Urothelium cell line (cell line): ENCODE measurements around the gene CLDN14.
"Not testable (repeated sequence)": the region's sequence is repeated elsewhere in the genome, so short reads cannot be mapped to it uniquely, and the experiment has no call there.

Source experiments
- DNase-seq: peaks from one replicate; pipeline ENCODE4 v3.0.0; 2011; ENCODE audit warnings: low spot score, mixed read lengths
- FAIRE-seq: peaks from 2 replicates; lab custom pipeline; 2011; peaks lifted over from hg19 to GRCh38; lab: Jason Lieb, UNC

Gene CLDN14

GRCh38 chr21:36502365-36502764 lies 22.4 kb upstream of the CLDN14 start:
- DNase-seq = no peak
- FAIRE-seq = no peak

DNA sequence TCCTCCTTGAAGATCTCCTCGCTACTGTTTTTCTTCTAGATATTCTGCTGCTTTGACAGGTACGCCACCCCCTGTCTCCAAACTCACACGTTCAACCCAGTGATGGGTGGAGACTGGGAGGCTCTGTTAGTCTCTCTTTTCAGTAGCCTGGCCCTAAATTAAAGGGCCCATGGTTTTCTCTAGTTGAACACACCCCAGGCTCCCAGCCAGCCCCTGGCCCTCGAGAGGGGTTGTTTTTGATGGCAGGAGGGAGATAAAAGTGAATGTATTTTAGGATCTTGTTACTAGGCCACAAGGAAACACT lies 21.6 kb upstream of the CLDN14 start:
- FAIRE-seq = no peak
- DNase-seq = no peak

DNA sequence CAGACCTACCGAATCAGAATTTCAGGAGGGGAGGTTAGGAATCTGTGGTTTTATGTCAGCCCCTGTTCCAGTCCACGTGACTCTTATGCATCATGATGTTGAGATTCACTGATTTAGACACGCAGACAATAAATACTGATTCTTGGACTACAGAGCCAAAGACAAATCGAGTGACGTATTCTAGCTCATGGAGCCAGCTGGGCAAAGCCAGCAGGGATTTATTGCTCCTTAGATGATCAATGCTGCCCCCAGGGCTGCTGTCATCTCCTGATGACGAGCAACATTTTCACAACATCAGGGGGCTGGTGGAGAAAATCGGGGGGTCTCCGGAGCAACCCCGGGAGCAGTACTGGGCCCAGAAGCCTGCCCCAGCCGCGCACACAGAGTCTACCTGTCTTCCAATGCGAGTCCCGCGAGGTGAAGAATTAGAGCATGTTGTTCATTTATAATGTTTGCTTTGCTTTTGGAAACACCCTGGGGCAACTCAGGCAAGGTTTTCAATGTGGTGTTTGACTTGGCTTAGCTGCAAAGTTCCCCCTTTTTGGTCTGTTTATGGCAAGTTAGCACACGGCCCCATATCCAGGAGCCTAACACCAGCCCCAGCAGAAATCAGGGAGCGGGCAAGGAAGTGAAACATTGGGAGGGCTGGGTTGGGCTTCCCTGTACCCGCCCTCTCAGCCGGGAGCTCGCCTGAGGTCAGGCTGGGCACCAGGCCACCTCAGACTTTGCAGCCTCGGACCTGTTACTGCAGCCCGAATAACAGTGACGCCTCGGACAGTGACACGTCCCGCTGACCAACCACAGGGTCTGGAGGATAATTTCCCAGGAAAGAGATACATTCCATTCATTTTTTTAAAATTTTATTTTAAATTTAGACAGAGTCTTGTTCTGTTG lies 19.9 kb upstream of the CLDN14 start:
- DNase-seq = no peak

GRCh38 chr21:36494557-36494956 lies 14.6 kb upstream of the CLDN14 start:
- no peak for FAIRE-seq
- no peak for DNase-seq

More for the DNA sequence above, 19.9 kb upstream of the CLDN14 start:
- FAIRE-seq = no peak

GRCh38 chr21:36491209-36491910 lies 11.4 kb upstream of the CLDN14 start:
- DNase-seq (no peak), FAIRE-seq (no peak)

DNA sequence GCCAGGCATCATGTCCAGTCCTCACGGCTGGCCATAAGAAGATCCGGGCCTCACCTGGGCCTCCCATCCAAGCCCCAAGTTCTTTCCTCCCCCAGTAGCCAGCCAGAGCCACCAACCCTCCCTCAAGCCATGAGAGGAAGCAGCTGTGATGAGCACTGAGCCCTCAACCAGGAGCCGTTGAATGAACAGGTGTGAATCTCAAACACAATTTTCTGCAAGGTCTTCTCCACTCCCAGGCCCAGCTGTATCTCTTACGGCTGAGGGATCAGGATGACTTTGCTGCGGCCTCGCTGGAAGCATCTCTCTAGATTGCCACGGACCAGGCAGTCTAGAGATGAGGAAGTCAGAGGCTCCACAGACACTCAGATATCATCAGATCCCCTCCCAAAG lies 9.8 kb upstream of the CLDN14 start:
- FAIRE-seq (no peak), DNase-seq (no peak)

GRCh38 chr21:36489103-36489775 lies 9.3 kb upstream of the CLDN14 start:
- FAIRE-seq = no peak
- no peak for DNase-seq

DNA sequence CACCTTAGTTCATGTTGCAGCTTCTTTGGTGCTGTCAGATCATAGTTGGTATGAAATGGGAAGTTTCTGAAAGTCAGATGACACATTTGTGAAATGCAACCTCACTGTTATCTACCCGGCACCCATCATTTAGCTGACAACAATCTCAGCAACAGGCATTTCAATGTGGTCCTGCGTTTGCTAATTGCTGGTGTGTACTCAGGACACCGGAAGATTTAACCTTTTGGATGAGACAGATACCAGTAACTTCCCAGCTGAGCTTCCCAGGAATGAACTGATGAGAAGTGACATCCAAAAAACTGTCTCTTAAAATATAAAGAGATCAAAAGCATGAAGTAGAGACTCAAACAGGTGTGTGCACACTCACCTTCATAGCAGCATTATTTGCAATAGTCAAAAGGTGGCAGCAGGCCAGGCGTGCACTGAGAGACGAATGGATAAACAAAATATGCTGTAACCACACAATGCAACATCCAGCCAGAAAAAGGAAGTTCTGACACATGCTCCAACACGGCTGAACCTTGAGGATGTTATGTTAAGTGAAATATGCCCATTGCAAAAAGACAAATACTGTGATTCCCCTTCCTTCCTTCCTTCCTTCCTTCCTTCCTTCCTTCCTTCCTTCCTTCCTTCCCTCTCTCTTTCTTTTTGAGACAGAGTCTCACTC lies 7.9 kb upstream of the CLDN14 start:
- no peak for DNase-seq

GRCh38 chr21:36486246-36486645 lies 6.3 kb upstream of the CLDN14 start:
- FAIRE-seq (no peak), DNase-seq (no peak)

More for the DNA sequence above, 7.9 kb upstream of the CLDN14 start:
- no peak for FAIRE-seq

GRCh38 chr21:36485476-36485875 lies 5.6 kb upstream of the CLDN14 start:
- no peak for DNase-seq
- FAIRE-seq = no peak

DNA sequence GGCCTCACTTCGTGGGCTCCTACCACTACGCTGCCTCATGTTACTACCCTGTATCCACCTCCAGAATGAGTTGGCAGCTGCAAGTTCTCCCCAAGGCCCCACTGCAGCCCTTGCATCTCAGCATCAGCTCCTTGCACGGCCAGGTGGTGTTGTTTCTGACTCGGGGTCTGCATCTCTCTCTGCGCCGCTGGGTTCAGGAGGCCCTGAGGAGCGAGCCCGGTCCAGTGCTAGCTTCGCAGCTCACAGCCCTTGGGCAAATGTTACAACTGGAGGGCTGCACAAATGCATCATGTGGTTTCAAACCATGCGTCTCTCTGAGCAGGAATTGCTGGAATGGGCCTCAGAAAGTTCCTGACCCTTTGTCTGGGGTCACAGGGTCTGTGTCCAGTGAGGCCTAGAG lies 3.2 kb upstream of the CLDN14 start:
- DNase-seq (no peak), FAIRE-seq (no peak)

GRCh38 chr21:36482673-36483072 lies 2.8 kb upstream of the CLDN14 start:
- FAIRE-seq (no peak), DNase-seq (no peak)

GRCh38 chr21:36482181-36482580 lies 2.3 kb upstream of the CLDN14 start:
- FAIRE-seq = no peak
- DNase-seq = no peak

GRCh38 chr21:36481639-36482038 lies 1.7 kb upstream of the CLDN14 start:
- FAIRE-seq = no peak
- no peak for DNase-seq

- no peak for FAIRE-seq
Observed at GRCh38 chr21:36480618-36481017, 696 bp upstream of the CLDN14 start.

DNA sequence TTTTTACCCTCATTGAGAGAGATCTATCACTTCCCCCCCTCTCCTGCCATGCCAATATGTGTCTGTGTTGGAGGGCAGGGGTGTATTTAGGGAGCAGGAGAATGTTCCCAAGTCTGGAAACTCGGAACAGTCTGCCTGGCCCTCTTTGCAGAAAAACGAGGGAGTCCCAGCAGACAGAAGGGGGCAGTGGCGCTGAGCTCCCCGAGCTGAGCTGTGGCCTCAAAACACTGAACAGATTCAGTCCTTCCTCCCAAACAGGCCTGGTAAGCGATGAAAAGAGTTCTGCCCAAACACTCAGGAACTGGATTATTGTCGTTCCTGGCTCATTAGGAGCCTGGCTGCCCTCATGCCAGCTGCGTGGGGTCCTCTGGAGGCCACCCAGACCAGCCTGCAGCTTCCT lies 981 bp downstream of the CLDN14 start:
- FAIRE-seq (no peak), DNase-seq (no peak)

More at GRCh38 chr21:36480618-36481017, 696 bp upstream of the CLDN14 start:
- no peak for DNase-seq

DNA sequence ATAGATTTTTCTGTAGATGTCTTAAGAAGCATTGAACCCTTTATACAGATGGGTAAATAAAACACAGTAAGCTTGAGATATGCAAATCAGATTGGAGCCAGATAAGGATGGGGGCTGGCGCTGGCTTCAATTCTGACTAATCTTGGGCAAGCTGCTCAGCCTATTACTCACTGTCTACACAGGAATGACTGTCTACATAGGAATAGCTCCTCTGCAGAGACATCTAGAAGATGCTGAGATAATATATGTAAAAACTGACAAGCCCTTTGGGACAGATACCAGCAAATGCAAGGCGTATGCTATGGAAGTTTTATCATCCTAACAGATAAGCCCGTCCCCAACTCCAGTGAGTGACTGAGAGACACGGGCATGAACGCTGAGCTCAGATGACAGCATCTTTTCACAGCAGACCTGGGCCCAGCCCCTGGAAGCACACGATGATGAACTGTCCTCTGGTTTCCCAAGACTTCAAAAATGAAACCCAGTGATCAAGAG lies 1.7 kb downstream of the CLDN14 start:
- peak; percentile 41 for DNase-seq
- no peak for FAIRE-seq

GRCh38 chr21:36477559-36477958 lies 2.4 kb downstream of the CLDN14 start:
- FAIRE-seq (no peak), DNase-seq (no peak)

GRCh38 chr21:36477001-36477400 lies 2.9 kb downstream of the CLDN14 start:
- DNase-seq (no peak), FAIRE-seq (no peak)

DNA sequence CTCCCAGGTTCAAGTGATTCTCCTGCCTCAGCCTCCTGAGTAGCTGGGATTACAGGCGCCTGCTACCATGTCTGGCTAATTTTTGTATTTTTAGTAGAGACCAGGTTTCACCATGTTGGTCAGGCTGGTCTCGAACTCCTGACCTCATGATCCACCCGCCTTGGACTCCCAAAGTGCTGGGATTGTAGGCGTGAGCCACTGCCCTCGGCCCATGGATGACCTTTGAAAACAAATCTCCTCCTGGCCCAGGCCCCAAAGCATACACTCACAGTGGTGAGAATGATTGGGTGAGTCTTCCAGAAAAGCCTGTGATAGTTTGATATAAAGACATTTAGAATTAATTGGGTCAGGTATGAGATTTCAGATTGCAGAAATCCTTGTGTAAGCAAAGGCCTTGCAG lies 3.4 kb downstream of the CLDN14 start:
- DNase-seq, FAIRE-seq: not testable (repeated sequence)

GRCh38 chr21:36474591-36474990 lies 5.3 kb downstream of the CLDN14 start:
- no peak for DNase-seq
- FAIRE-seq = no peak
